Upper lobe of left lung (tissue), 4 donors: ENCODE measurements around the gene GRIN2A.

Source experiments
- POLR2A ChIP-seq, 4 donors: fragments of 450-650 bp; IDR thresholded peaks; one replicate each; pipeline ENCODE4 v1.5.1; 2016 to 2017; ENCODE audit warnings: antibody characterized with exemption in 4 of 4, mild to moderate bottlenecking in 2 of 4
- POLR2AphosphoS5 ChIP-seq, 2 donors: sonication (generic); formaldehyde crosslinking; IDR thresholded peaks; one replicate each; pipeline ENCODE4 v1.5.1; 2017; ENCODE audit warnings: antibody characterized with exemption in 2 of 2

DNA sequence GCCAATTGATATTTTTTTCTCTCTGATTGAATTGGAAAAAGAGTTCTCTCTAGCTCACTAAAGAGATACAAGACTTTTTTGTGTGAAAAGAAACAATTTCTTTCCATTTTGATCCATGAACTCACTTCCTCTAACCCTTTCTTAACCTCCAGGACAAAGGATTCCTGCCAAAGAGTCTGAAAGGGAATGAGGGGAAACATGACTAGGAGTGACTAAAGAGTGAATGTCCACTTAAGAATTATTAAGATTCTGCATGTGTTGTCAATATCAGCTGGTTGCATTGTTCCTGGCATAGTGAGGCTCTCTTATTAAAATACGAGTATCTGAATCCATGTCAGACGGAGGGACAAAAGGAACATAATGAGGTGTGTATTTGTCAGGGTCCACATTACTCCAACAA lies 344.7 kb downstream of the GRIN2A start:
- TF ChIP-seq POLR2A (IDR thresholded peaks at IDR 0.05) (no peak), POLR2AphosphoS5 (IDR thresholded peaks at IDR 0.05) (no peak)
